Vagina (tissue), 2 donors: ENCODE measurements around the gene CPNE6. TPM values are rescaled to one million over a fixed set of nuclear protein-coding genes. Genes with fewer than 3 reads are reported as not detected.

Experiments used
- DNase-seq, 2 donors: peaks; one replicate each; pipeline ENCODE4 v3.0.0-alpha.2; 2017; ENCODE audit errors: extremely low spot score in 2 of 2
- H3K27ac ChIP-seq: fragments of 200-600 bp; sonication (generic); one replicate; pipeline ENCODE4 v1.5.1; 2019
- H3K27me3 ChIP-seq: fragments of 200-600 bp; sonication (generic); one replicate; pipeline ENCODE4 v1.5.1; 2019
- H3K36me3 ChIP-seq, 2 donors: fragments of 200-600 bp; sonication (generic); one replicate each; pipeline ENCODE4 v1.5.1; 2017 to 2019
- H3K4me1 ChIP-seq: fragments of 200-600 bp; sonication (generic); one replicate; pipeline ENCODE4 v1.5.1; 2019
- H3K4me3 ChIP-seq, 2 donors: fragments of 200-600 bp; sonication (generic); 1 replicate in 1 of 2; 2 replicates in 1 of 2; pipeline ENCODE4 v1.5.1; 2016 to 2019
- H3K9me3 ChIP-seq: fragments of 200-600 bp; sonication (generic); one replicate; pipeline ENCODE4 v1.5.1; 2019
- CTCF ChIP-seq, 3 experiments: fragments of 450-650 bp in 2 of 3; fragments of 200-600 bp in 1 of 3; sonication (generic) in 1 of 3; IDR thresholded peaks; one replicate each; pipeline ENCODE4 v1.5.1; 2017 to 2019; ENCODE audit warnings: antibody characterized with exemption in 3 of 3, mild to moderate bottlenecking in 2 of 3, moderate library complexity in 2 of 3
- POLR2A ChIP-seq, 2 donors: fragments of 450-650 bp; IDR thresholded peaks; one replicate each; pipeline ENCODE4 v1.6.1; 2017; ENCODE audit warnings: antibody characterized with exemption in 2 of 2, mild to moderate bottlenecking in 2 of 2, moderate library complexity in 2 of 2
- POLR2AphosphoS5 ChIP-seq, 2 donors: sonication (generic); formaldehyde crosslinking; IDR thresholded peaks; one replicate each; pipeline ENCODE4 v1.9.0; 2017; ENCODE audit warnings: antibody characterized with exemption in 2 of 2, mild to moderate bottlenecking in 2 of 2, low read depth in 1 of 2; ENCODE audit not compliant: insufficient read depth in 1 of 2
- intact Hi-C: fragments of 100-400 bp; cut with DNase I; formaldehyde crosslinking; loops from one replicate; pipeline ENCODE4 v1.15.1; 2023
- total RNA-seq: library from RNA; depleted of rRNA; stranded (reverse); fragments of >200 nt; gene quantifications from one replicate; pipeline ENCODE4 v1.2.3, GENCODE V29; 2016

The CPNE6 gene
- total RNA-seq, 1 donor from 2014 or later: not detected

DNA sequence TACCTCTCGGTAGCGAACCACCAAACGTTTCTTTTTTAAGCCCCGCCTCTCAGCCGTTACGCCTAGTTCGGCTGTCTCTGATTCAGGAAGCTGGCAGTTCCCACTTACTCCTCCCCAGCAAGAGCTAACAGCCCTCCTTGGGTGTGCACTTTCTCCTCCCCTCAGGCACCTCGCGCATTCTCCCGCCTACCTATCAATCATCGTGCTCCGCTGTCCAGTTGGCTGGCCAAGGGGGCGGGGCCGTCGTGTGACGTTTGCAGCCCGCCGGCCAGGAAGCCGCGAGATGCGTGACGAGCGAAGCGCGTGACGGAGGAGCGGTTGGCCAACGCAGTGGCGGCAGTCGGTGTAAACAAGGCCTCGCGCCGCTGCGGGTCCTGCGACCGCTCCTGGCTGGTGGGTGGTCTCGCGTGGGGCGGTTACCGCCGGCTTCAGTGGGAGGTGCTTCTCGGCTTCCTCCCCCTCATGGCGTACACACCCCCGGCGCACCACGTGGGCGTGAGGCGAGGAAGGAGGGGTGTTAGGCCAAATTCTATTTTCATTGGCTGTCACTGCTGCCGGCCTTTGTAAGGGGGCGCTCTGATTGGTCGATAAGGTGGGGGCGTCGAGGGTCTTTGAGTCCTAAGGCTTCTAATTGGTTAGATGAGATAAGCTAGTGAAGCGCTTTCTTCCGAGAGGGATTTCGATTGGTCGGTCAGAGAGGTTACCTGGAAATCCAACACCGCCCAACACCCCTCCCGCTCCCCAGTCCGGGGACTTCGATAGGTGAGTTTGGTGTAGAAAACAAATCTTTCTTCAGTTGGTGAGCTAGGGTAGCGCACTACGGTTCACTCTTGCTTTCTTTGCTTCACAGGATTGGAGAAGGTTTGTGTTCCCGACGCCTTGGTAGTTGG lies 43.4 kb downstream of the CPNE6 start, which contains the start of the genes DCAF11 and NRL:
Gene DCAF11 (plus strand): TSS at position 246 of the 890 bp plus-strand sequence. CDS start 818 bp downstream, outside the sequence.
Gene NRL (minus strand): TSS at position 418 of the 890 bp plus-strand sequence. CDS start 32,101 bp downstream, outside the sequence.
- TF ChIP-seq POLR2A (IDR thresholded peaks at IDR 0.05): no peak
- TF ChIP-seq POLR2AphosphoS5 (IDR thresholded peaks at IDR 0.05; ENCODE audit: insufficient read depth in 1 of 2, low read depth in 1 of 2): peak; percentile 84 to 96
- DNase-seq: peak; percentile 99 to 100
- Histone ChIP-seq H3K27me3 (no peaks in the 10 kb centered on the region), H3K4me3 (peak within 1 kb of the TSS; percentile 84 to 86), H3K27ac (peak within 1 kb of the TSS; percentile 98), H3K9me3 (no peaks in the 10 kb centered on the region), H3K4me1 (peaks cover 26% of the 10 kb centered on the region), H3K36me3 (peaks cover 0 to 27% of the 10 kb centered on the region in 2 donors)
- intact Hi-C loops: loop anchor here (2.0 kb wide), 1 partner anchor 26 kb away; the partner anchor contains the start of gene EMC9

- Histone ChIP-seq H3K36me3 (peaks cover 0 to 31% of the 10 kb centered on the region in 2 donors), H3K4me1 (peaks cover 26% of the 10 kb centered on the region), H3K4me3 (peak overlapping the region; percentile 84 to 86), H3K27ac (peak overlapping the region; percentile 98), H3K9me3 (no peaks in the 10 kb centered on the region), H3K27me3 (no peaks in the 10 kb centered on the region)
- intact Hi-C loops: loop anchor here (2.0 kb wide), 1 partner anchor 25 kb away; the partner anchor contains the start of gene EMC9
- no peak for DNase-seq
- TF ChIP-seq CTCF (IDR thresholded peaks at IDR 0.05) (no peak), POLR2A (IDR thresholded peaks at IDR 0.05) (no peak), POLR2AphosphoS5 (IDR thresholded peaks at IDR 0.05; ENCODE audit: insufficient read depth in 1 of 2, low read depth in 1 of 2) (no peak)
These were observed 44.2 kb downstream of the CPNE6 start for GRCh38 chr14:24115422-24116127.

GRCh38 chr14:24116128-24116814 lies 44.9 kb downstream of the CPNE6 start:
- H3K36me3 ChIP-seq: peaks cover 0 to 38% of the 10 kb centered on the region in 2 donors
- TF ChIP-seq POLR2A (IDR thresholded peaks at IDR 0.05): no peak
- TF ChIP-seq POLR2AphosphoS5 (IDR thresholded peaks at IDR 0.05; ENCODE audit: insufficient read depth in 1 of 2, low read depth in 1 of 2): no peak
- no peak for TF ChIP-seq CTCF (IDR thresholded peaks at IDR 0.05)
- H3K27me3 ChIP-seq: no peaks in the 10 kb centered on the region
- peak overlapping the region in 1 of 2 donors; percentile 84 for H3K4me3 ChIP-seq
- no peaks in the 10 kb centered on the region for H3K9me3 ChIP-seq
- DNase-seq: no peak
- H3K4me1 ChIP-seq: peaks cover 26% of the 10 kb centered on the region
- peak overlapping the region; percentile 98 for H3K27ac ChIP-seq
- intact Hi-C loops: no loop called here

GRCh38 chr14:24117179-24117578 lies 45.8 kb downstream of the CPNE6 start:
- H3K36me3 ChIP-seq: peaks cover 0 to 48% of the 10 kb centered on the region in 2 donors
- H3K4me1 ChIP-seq: peaks cover 26% of the 10 kb centered on the region
- intact Hi-C loops: no loop called here

More at GRCh38 chr14:24117179-24117578, 45.8 kb downstream of the CPNE6 start:
- TF ChIP-seq POLR2A (IDR thresholded peaks at IDR 0.05) (no peak), POLR2AphosphoS5 (IDR thresholded peaks at IDR 0.05; ENCODE audit: insufficient read depth in 1 of 2, low read depth in 1 of 2) (no peak), CTCF (IDR thresholded peaks at IDR 0.05) (no peak)
- no peaks in the 10 kb centered on the region for H3K9me3 ChIP-seq
- no peak for DNase-seq
- H3K27ac ChIP-seq: no peak overlapping the region
- H3K4me3 ChIP-seq: no peak overlapping the region
- no peaks in the 10 kb centered on the region for H3K27me3 ChIP-seq
